GM19025 (cell line): ENCODE results near the gene CLPTM1L.
A peak's percentile ranks its signal among the peaks of the same experiment; 100 is the strongest.
"Not testable (repeated sequence)": the region's sequence is repeated elsewhere in the genome, so short reads cannot be mapped to it uniquely, and the experiment has no call there.

Experiments used
- ATAC-seq: cut with Tn5 transposase; IDR thresholded peaks from one replicate; pipeline ENCODE4 v1.9.1; 2021; ENCODE audit warnings: mild to moderate bottlenecking, low read depth, moderate library complexity; ENCODE audit not compliant: unreplicated experiment

Gene CLPTM1L

GRCh38 chr5:1381370-1382247 lies 36.7 kb upstream of the CLPTM1L start:
- no peak for ATAC-seq

- no peak for ATAC-seq
These were observed 36.0 kb upstream of the CLPTM1L start for GRCh38 chr5:1380910-1381309.

GRCh38 chr5:1380011-1380817 lies 35.3 kb upstream of the CLPTM1L start:
- ATAC-seq, result peak; percentile 79

- no peak for ATAC-seq
These were observed 34.2 kb upstream of the CLPTM1L start for GRCh38 chr5:1378866-1379659.

GRCh38 chr5:1378096-1378495 lies 33.2 kb upstream of the CLPTM1L start:
- ATAC-seq, result no peak

- no peak for ATAC-seq
These were observed 32.1 kb upstream of the CLPTM1L start for GRCh38 chr5:1376981-1377380.

- no peak for ATAC-seq
These were observed 31.2 kb upstream of the CLPTM1L start for GRCh38 chr5:1375871-1376810.

- no peak for ATAC-seq
These were observed 29.8 kb upstream of the CLPTM1L start for GRCh38 chr5:1374679-1375055.

GRCh38 chr5:1374030-1374678 lies 29.3 kb upstream of the CLPTM1L start:
- no peak for ATAC-seq

GRCh38 chr5:1371972-1372342 lies 27.1 kb upstream of the CLPTM1L start:
- ATAC-seq, result not testable (repeated sequence)

GRCh38 chr5:1371218-1371971 lies 26.5 kb upstream of the CLPTM1L start:
- no peak for ATAC-seq

- no peak for ATAC-seq
These were observed 25.1 kb upstream of the CLPTM1L start for GRCh38 chr5:1370006-1370405.

- no peak for ATAC-seq
These were observed 23.9 kb upstream of the CLPTM1L start for GRCh38 chr5:1368756-1369155.

- no peak for ATAC-seq
These were observed 23.3 kb upstream of the CLPTM1L start for GRCh38 chr5:1368236-1368635.

- no peak for ATAC-seq
These were observed 22.2 kb upstream of the CLPTM1L start for GRCh38 chr5:1367149-1367548.

GRCh38 chr5:1366514-1366913 lies 21.6 kb upstream of the CLPTM1L start:
- ATAC-seq, result no peak

- ATAC-seq, result no peak
These were observed 19.3 kb upstream of the CLPTM1L start for GRCh38 chr5:1364211-1364610.

GRCh38 chr5:1363581-1363980 lies 18.7 kb upstream of the CLPTM1L start:
- no peak for ATAC-seq

GRCh38 chr5:1363160-1363559 lies 18.3 kb upstream of the CLPTM1L start:
- no peak for ATAC-seq
